Endothelial cell of umbilical vein (primary cell): ENCODE data around the gene PRXL2A.

Experiments used
- CTCF ChIP-seq, 2 donors: IDR thresholded peaks; 1 replicate in 1 of 2; 2 replicates in 1 of 2; pipeline ENCODE4 v1.5.1; 2011; ENCODE audit warnings: low read length in 2 of 2, mild to moderate bottlenecking in 2 of 2, moderate library complexity in 2 of 2, control low read depth in 1 of 2, inconsistent platforms in 1 of 2, low read depth in 1 of 2; ENCODE audit not compliant: insufficient read depth in 1 of 2; ENCODE audit errors: extremely low read depth in 1 of 2
- EZH2 ChIP-seq: IDR thresholded peaks from 2 replicates; pipeline ENCODE4 v1.6.1; 2012; ENCODE audit warnings: borderline replicate concordance, low read depth, mild to moderate bottlenecking, moderate library complexity, low read length, inconsistent platforms; ENCODE audit not compliant: severe bottlenecking
- GATA2 ChIP-seq: IDR thresholded peaks from 2 replicates; pipeline ENCODE4 v1.7.0; 2011; ENCODE audit warnings: low read depth, mild to moderate bottlenecking, moderate library complexity, mixed read lengths, low read length; ENCODE audit not compliant: insufficient read length, insufficient read depth
- JUN ChIP-seq: IDR thresholded peaks from 2 replicates; pipeline ENCODE4 v1.6.1; 2011; ENCODE audit warnings: borderline replicate concordance, low read depth; ENCODE audit not compliant: insufficient read length, insufficient read depth
- MYC ChIP-seq: IDR thresholded peaks from one replicate; pipeline ENCODE4 v1.6.1; 2011; ENCODE audit warnings: mild to moderate bottlenecking, low read depth, low read length
- POLR2A ChIP-seq: IDR thresholded peaks from 2 replicates; pipeline ENCODE4 v1.6.1; 2012; ENCODE audit warnings: low read depth, mild to moderate bottlenecking, control low read depth, low read length
- POLR2AphosphoS5 ChIP-seq: IDR thresholded peaks from 2 replicates; pipeline ENCODE4 v1.6.1; 2012; ENCODE audit warnings: low read depth, mild to moderate bottlenecking, control low read depth, low read length, moderate library complexity; ENCODE audit not compliant: insufficient read depth
- TF ChIP-seq, protein P1 (sequence below): IDR thresholded peaks from 2 replicates; pipeline ENCODE4 v1.6.1; 2011; ENCODE audit not compliant: insufficient read depth, insufficient read length

- TF ChIP-seq CTCF (IDR thresholded peaks at IDR 0.05; ENCODE audit: extremely low read depth in 1 of 2, insufficient read depth in 1 of 2, low read depth in 1 of 2, low read length in 2 of 2) (no peak), POLR2A (no peak), JUN (no peak), EZH2 (no peak), POLR2AphosphoS5 (no peak), GATA2 (no peak), MYC (no peak)
- TF ChIP-seq, protein P1, sequence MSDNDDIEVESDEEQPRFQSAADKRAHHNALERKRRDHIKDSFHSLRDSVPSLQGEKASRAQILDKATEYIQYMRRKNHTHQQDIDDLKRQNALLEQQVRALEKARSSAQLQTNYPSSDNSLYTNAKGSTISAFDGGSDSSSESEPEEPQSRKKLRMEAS = no peak
Observed at GRCh38 chr10:80406204-80406603, 2.1 kb upstream of the PRXL2A start.
